ENCODE results near the gene ZNF311. TPM values are rescaled to one million over a fixed set of nuclear protein-coding genes. Genes with fewer than 3 reads are reported as not detected.
A peak's percentile ranks its signal among the peaks of the same experiment; 100 is the strongest.

The ZNF311 gene
- total and polyA plus RNA-seq, 7 experiments from 2014 or later: 0.08 to 0.73 (median 0.47) TPM

GRCh38 chr6:28981431-28981832 is 23.7 kb downstream of the ZNF311 start:
- Histone ChIP-seq H3K36me3 (ENCODE audit: control insufficient read depth in 2 of 3, insufficient read depth in 3 of 3, low read length in 3 of 3) (no peaks in the 10 kb centered on the region), H3K9me3 (ENCODE audit: control insufficient read depth in 2 of 3, low read length in 3 of 3) (no peaks in the 10 kb centered on the region), H3K27me3 (ENCODE audit: control insufficient read depth in 2 of 2, insufficient read depth in 2 of 2, low read length in 2 of 2) (no peaks in the 10 kb centered on the region), H3K4me3 (ENCODE audit: low read length) (peak overlapping the region; percentile 99), H3K27ac (ENCODE audit: low read depth, low read length) (peak overlapping the region; percentile 47), H3K4me1 (ENCODE audit: control insufficient read depth in 2 of 2, insufficient read depth in 2 of 2, low read length in 2 of 2) (peaks cover 7 to 20% of the 10 kb centered on the region in 2 donors)
- ChIA-PET POLR2A (interaction anchor here (1.2 to 2.2 kb wide), 6 partner anchors 32 to 143 kb away, joined by 3 to 9 read pairs (median 6); no protein-coding TSS in a partner anchor), CTCF (interaction anchor here (0.6 to 5.4 kb wide), 7 partner anchors 24 to 143 kb away, joined by 3 to 23 read pairs (median 5); partner anchors contain the start of gene ZNF311)
- ATAC-seq (peak; percentile 52), DNase-seq (peak; percentile 62 to 88 (median 85))
- peak overlapping the region; percentile 87 to 100 (median 99) for H3K27ac Mint-ChIP-seq
- peak overlapping the region; percentile 85 to 100 (median 92) for H3K4me3 Mint-ChIP-seq
- intact Hi-C loops (cut with micrococcal nuclease): loop anchor here (1.0 to 10.0 kb wide), 10 partner anchors 8 to 1478 kb away; partner anchors contain the start of genes TRIM27 (in 1 of the 2) and ZNF165 (in 1 of the 2)
- peaks cover 31 to 80% (median 66%) of the 10 kb centered on the region in 7 donors for H3K4me1 Mint-ChIP-seq
- H3K27me3 Mint-ChIP-seq: peaks cover 19 to 62% (median 36%) of the 10 kb centered on the region in 5 donors
- H3K36me3 Mint-ChIP-seq: peaks cover 0 to 6% (median 3%) of the 10 kb centered on the region in 5 donors
- H3K9me3 Mint-ChIP-seq: peaks cover 0 to 13% (median 3%) of the 10 kb centered on the region in 11 donors

DNA sequence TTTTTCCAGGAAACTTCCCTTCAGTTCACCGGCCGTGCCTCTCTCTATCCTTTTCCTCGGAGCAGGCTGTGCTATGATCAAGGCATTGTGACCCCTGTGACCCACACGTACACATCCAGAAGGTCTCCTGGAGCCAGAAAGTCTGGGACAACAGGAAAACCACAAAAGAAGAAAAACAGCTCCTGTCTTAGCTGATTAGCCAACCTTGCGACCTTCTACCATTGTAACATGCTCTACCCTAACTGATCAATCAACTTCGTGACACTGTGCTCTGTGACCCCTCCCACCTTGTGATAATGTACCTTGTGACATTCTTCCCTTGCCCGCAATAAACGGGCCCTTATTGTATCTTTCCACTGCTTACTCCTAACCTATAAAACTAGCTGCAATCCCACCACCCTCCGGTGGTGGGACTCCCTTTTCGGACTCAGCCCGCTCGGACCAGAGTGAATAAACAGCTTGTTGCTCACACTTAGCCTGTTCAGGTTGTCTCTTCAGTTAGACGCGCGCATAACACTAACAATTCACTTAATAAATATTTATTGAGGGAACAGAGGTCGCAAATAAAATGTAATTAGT is 24.2 kb downstream of the ZNF311 start:
- Histone ChIP-seq H3K9me3 (ENCODE audit: control insufficient read depth in 2 of 3, low read length in 3 of 3) (no peaks in the 10 kb centered on the region), H3K4me3 (ENCODE audit: low read length) (peak overlapping the region; percentile 99), H3K27me3 (ENCODE audit: control insufficient read depth in 2 of 2, insufficient read depth in 2 of 2, low read length in 2 of 2) (no peaks in the 10 kb centered on the region), H3K36me3 (ENCODE audit: control insufficient read depth in 2 of 3, insufficient read depth in 3 of 3, low read length in 3 of 3) (no peaks in the 10 kb centered on the region), H3K4me1 (ENCODE audit: control insufficient read depth in 2 of 2, insufficient read depth in 2 of 2, low read length in 2 of 2) (peaks cover 7 to 20% of the 10 kb centered on the region in 2 donors), H3K27ac (ENCODE audit: low read depth, low read length) (no peak overlapping the region)
- ChIA-PET POLR2A (interaction anchor here (1.2 to 2.2 kb wide), 5 partner anchors 33 to 143 kb away, joined by 3 to 9 read pairs (median 5); no protein-coding TSS in a partner anchor), CTCF (interaction anchor here (0.6 to 5.4 kb wide), 7 partner anchors 24 to 143 kb away, joined by 3 to 23 read pairs (median 5); partner anchors contain the start of gene ZNF311)
- intact Hi-C loops (cut with micrococcal nuclease): loop anchor here (1.0 to 10.0 kb wide), 10 partner anchors 8 to 1478 kb away; partner anchors contain the start of genes TRIM27 (in 1 of the 2) and ZNF165 (in 1 of the 2)
- H3K27ac Mint-ChIP-seq: peak overlapping the region; percentile 87 to 100 (median 99)
- H3K36me3 Mint-ChIP-seq: peaks cover 0 to 6% (median 3%) of the 10 kb centered on the region in 5 donors
- peak overlapping the region; percentile 85 to 100 (median 92) for H3K4me3 Mint-ChIP-seq
- peaks cover 0 to 13% (median 3%) of the 10 kb centered on the region in 11 donors for H3K9me3 Mint-ChIP-seq
- H3K27me3 Mint-ChIP-seq: peaks cover 21 to 58% (median 34%) of the 10 kb centered on the region in 5 donors
- ATAC-seq (peak; percentile 51), DNase-seq (peak in 5 of 9 donors; percentile 41 to 63 (median 48))
- H3K4me1 Mint-ChIP-seq: peaks cover 29 to 78% (median 63%) of the 10 kb centered on the region in 7 donors

DNA sequence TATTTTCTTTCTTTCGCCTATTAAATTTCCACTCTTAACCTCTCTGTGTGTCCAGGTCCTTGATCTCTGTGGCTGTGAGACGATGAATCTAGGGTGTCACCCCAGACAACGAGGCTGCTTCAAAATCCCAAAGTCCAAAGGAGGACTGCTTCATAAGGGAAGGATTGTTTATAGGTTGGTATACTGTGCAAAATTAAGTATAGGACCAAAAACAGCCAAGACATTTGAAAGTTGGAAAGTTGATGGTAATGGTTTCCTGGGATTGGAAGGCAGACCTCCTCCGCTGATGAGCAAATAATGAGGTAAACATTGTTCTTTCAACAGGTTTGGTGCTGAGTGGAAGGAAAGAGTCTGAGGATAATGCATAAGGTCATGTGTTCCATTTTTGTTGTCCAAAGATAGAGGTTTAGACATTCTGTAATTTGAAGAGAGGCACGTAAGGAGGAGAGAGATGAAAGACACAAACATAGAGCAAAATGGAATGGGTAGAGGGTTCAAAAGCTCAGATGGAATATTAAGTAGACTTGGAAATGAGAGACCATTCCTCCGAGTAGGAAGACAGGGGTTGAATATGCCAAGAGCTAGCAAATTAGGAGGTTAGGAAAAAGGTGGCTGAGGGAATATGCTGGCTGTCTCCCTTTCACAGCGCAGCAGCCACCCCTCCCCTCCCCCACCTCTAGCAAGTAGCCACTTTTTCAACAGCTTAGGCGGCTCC is 24.8 kb downstream of the ZNF311 start:
- DNase-seq: no peak
- Mint-ChIP-seq H3K36me3 (peaks cover 0 to 6% (median 3%) of the 10 kb centered on the region in 5 donors), H3K9me3 (peaks cover 0 to 13% (median 3%) of the 10 kb centered on the region in 11 donors), H3K27me3 (peaks cover 21 to 55% (median 34%) of the 10 kb centered on the region in 5 donors), H3K27ac (peak overlapping the region in 5 of 9 donors; percentile 6 to 99 (median 44)), H3K4me3 (peak overlapping the region; percentile 30 to 100 (median 88)), H3K4me1 (peaks cover 27 to 72% (median 56%) of the 10 kb centered on the region in 7 donors)
- no peaks in the 10 kb centered on the region for H3K9me3 ChIP-seq (ENCODE audit: control insufficient read depth in 2 of 3, low read length in 3 of 3)
- H3K27me3 ChIP-seq (ENCODE audit: control insufficient read depth in 2 of 2, insufficient read depth in 2 of 2, low read length in 2 of 2): no peaks in the 10 kb centered on the region
- no peak overlapping the region for H3K27ac ChIP-seq (ENCODE audit: low read depth, low read length)
- intact Hi-C loops (cut with micrococcal nuclease): loop anchor here (2.0 to 10.0 kb wide), 4 partner anchors 27 to 1293 kb away; partner anchors contain the start of gene ZNF165 (in 1 of the 2)
- CTCF ChIA-PET: interaction anchor here (1.2 to 5.4 kb wide), 3 partner anchors 40 to 142 kb away, joined by 4 to 23 read pairs (median 5); no protein-coding TSS in a partner anchor
- peaks cover 7 to 19% of the 10 kb centered on the region in 2 donors for H3K4me1 ChIP-seq (ENCODE audit: control insufficient read depth in 2 of 2, insufficient read depth in 2 of 2, low read length in 2 of 2)
- peak overlapping the region; percentile 99 for H3K4me3 ChIP-seq (ENCODE audit: low read length)
- no peaks in the 10 kb centered on the region for H3K36me3 ChIP-seq (ENCODE audit: control insufficient read depth in 2 of 3, insufficient read depth in 3 of 3, low read length in 3 of 3)
- POLR2A ChIA-PET: interaction anchor here (1.4 to 2.2 kb wide), 2 partner anchors 96 to 142 kb away, joined by 4 to 9 read pairs; no protein-coding TSS in a partner anchor
- no peak for ATAC-seq

GRCh38 chr6:28979679-28980078 is 25.4 kb downstream of the ZNF311 start:
- H3K36me3 Mint-ChIP-seq: peaks cover 0 to 6% (median 3%) of the 10 kb centered on the region in 5 donors
- H3K4me3 Mint-ChIP-seq: peak overlapping the region in 6 of 10 donors; percentile 3 to 92 (median 27)
- Histone ChIP-seq H3K27ac (ENCODE audit: low read depth, low read length) (no peak overlapping the region), H3K9me3 (ENCODE audit: control insufficient read depth in 2 of 3, low read length in 3 of 3) (no peaks in the 10 kb centered on the region), H3K4me3 (ENCODE audit: low read length) (no peak overlapping the region), H3K27me3 (ENCODE audit: control insufficient read depth in 2 of 2, insufficient read depth in 2 of 2, low read length in 2 of 2) (no peaks in the 10 kb centered on the region), H3K4me1 (ENCODE audit: control insufficient read depth in 2 of 2, insufficient read depth in 2 of 2, low read length in 2 of 2) (peaks cover 7 to 15% of the 10 kb centered on the region in 2 donors), H3K36me3 (ENCODE audit: control insufficient read depth in 2 of 3, insufficient read depth in 3 of 3, low read length in 3 of 3) (no peaks in the 10 kb centered on the region)
- no peak for DNase-seq
- ATAC-seq: no peak
- ChIA-PET CTCF (interaction anchor here (5.4 kb wide), 1 partner anchor 142 kb away, joined by 23 read pairs; no protein-coding TSS in a partner anchor), POLR2A (interaction anchor here (1.4 to 2.2 kb wide), 2 partner anchors 95 to 142 kb away, joined by 4 to 9 read pairs; no protein-coding TSS in a partner anchor)
- H3K9me3 Mint-ChIP-seq: peaks cover 0 to 13% (median 3%) of the 10 kb centered on the region in 11 donors
- H3K27me3 Mint-ChIP-seq: peaks cover 19 to 49% (median 34%) of the 10 kb centered on the region in 5 donors
- intact Hi-C loops (cut with micrococcal nuclease): loop anchor here (2.0 to 10.0 kb wide), 4 partner anchors 27 to 1292 kb away; partner anchors contain the start of gene ZNF165 (in 1 of the 2)
- H3K4me1 Mint-ChIP-seq: peaks cover 26 to 66% (median 51%) of the 10 kb centered on the region in 7 donors
- H3K27ac Mint-ChIP-seq: peak overlapping the region in 2 of 9 donors; percentile 8 to 15

- H3K27me3 ChIP-seq (ENCODE audit: control insufficient read depth in 2 of 2, insufficient read depth in 2 of 2, low read length in 2 of 2): no peaks in the 10 kb centered on the region
- DNase-seq (no peak), ATAC-seq (no peak)
- no peak overlapping the region for H3K27ac ChIP-seq (ENCODE audit: low read depth, low read length)
- Mint-ChIP-seq H3K4me1 (peaks cover 26 to 61% (median 48%) of the 10 kb centered on the region in 7 donors), H3K27ac (no peak overlapping the region), H3K9me3 (peaks cover 0 to 13% (median 3%) of the 10 kb centered on the region in 11 donors), H3K27me3 (peaks cover 24 to 48% (median 40%) of the 10 kb centered on the region in 5 donors), H3K36me3 (peaks cover 0 to 6% (median 3%) of the 10 kb centered on the region in 5 donors), H3K4me3 (peak overlapping the region in 5 of 10 donors; percentile 3 to 42 (median 6))
- CTCF ChIA-PET: interaction anchor here (5.4 kb wide), 1 partner anchor 141 kb away, joined by 23 read pairs; no protein-coding TSS in a partner anchor
- H3K4me3 ChIP-seq (ENCODE audit: low read length): no peak overlapping the region
- POLR2A ChIA-PET: interaction anchor here (0.7 to 2.2 kb wide), 3 partner anchors 37 to 141 kb away, joined by 3 to 9 read pairs (median 4); no protein-coding TSS in a partner anchor
- intact Hi-C loops (cut with micrococcal nuclease): no loop called here
- H3K4me1 ChIP-seq (ENCODE audit: control insufficient read depth in 2 of 2, insufficient read depth in 2 of 2, low read length in 2 of 2): peaks cover 7 to 15% of the 10 kb centered on the region in 2 donors
- no peaks in the 10 kb centered on the region for H3K9me3 ChIP-seq (ENCODE audit: control insufficient read depth in 2 of 3, low read length in 3 of 3)
- no peaks in the 10 kb centered on the region for H3K36me3 ChIP-seq (ENCODE audit: control insufficient read depth in 2 of 3, insufficient read depth in 3 of 3, low read length in 3 of 3)
Measured at GRCh38 chr6:28978959-28979561, 26.1 kb downstream of the ZNF311 start.
